MCF 10A (cell line): ENCODE results near the gene FURIN. TPM values are rescaled to one million over a fixed set of nuclear protein-coding genes. Genes with fewer than 3 reads are reported as not detected.

Experiments used
- BruUV-seq: library from RNA; stranded (reverse); fragments of 400-500 nt; replicated peaks from 2 replicates; lab custom pipeline; 2021; lab: Mats Ljungman, UMichigan
- CTCF ChIA-PET: fragments of 300-600 bp; sonication (Branson Sonifier 250); formaldehyde crosslinking; extraction: SDS; loops from one replicate; lab custom pipeline; 2021; ENCODE audit warnings: antibody characterized with exemption, inconsistent platforms; lab: Yijun Ruan, JAX
- POLR2A ChIA-PET: fragments of 300-600, 350-650 bp; sonication (Branson Sonifier 250); formaldehyde crosslinking; extraction: SDS; loops from one replicate; lab custom pipeline; 2020; ENCODE audit warnings: antibody characterized with exemption, inconsistent platforms; lab: Yijun Ruan, JAX
- DNase-seq: peaks from one replicate; pipeline ENCODE4 v3.0.0-alpha.2; 2018; ENCODE audit not compliant: unreplicated experiment
- H3K27ac Mint-ChIP-seq: one replicate; pipeline ENCODE4 v1.8.0; 2022; ENCODE audit warnings: mild to moderate bottlenecking, low read depth, mixed read lengths; ENCODE audit not compliant: unreplicated experiment
- H3K27me3 Mint-ChIP-seq: one replicate; pipeline ENCODE4 v1.8.0; 2022; ENCODE audit warnings: mixed read lengths; ENCODE audit not compliant: insufficient read depth, unreplicated experiment
- H3K36me3 Mint-ChIP-seq: one replicate; pipeline ENCODE4 v1.8.0; 2022; ENCODE audit warnings: mild to moderate bottlenecking, moderate library complexity, mixed read lengths; ENCODE audit not compliant: insufficient read depth, unreplicated experiment
- H3K4me1 Mint-ChIP-seq: one replicate; pipeline ENCODE4 v1.8.0; 2022; ENCODE audit warnings: mixed read lengths; ENCODE audit not compliant: insufficient read depth, unreplicated experiment
- H3K4me3 Mint-ChIP-seq: one replicate; pipeline ENCODE4 v1.8.0; 2022; ENCODE audit warnings: mild to moderate bottlenecking, moderate library complexity, mixed read lengths; ENCODE audit not compliant: unreplicated experiment
- H3K9me3 Mint-ChIP-seq: one replicate; pipeline ENCODE4 v1.8.0; 2022; ENCODE audit warnings: mixed read lengths; ENCODE audit not compliant: unreplicated experiment
- CTCF ChIP-seq: fragments of 200-600 bp; IDR thresholded peaks from one replicate; pipeline ENCODE4 v1.8.0; 2022; ENCODE audit warnings: antibody characterized with exemption, mild to moderate bottlenecking; ENCODE audit not compliant: unreplicated experiment
- intact Hi-C: fragments of 100-400 bp; cut with micrococcal nuclease; formaldehyde crosslinking; loops from 2 replicates; pipeline ENCODE4 v1.14.1; 2022
- total RNA-seq: library from RNA; stranded (reverse); gene quantifications from 2 replicates; pipeline ENCODE4 v1.2.3, GENCODE V29; 2022

FURIN gene
- total RNA-seq, 1 experiment from 2014 or later = 48.8 TPM

- CTCF ChIA-PET = interaction anchor here (0.6 to 11.3 kb wide), 5 partner anchors 7 to 1140 kb away, joined by 3 to 131 read pairs (median 49); partner anchors contain the start of gene MAN2A2
- Mint-ChIP-seq H3K27ac (peak overlapping the region; percentile 96), H3K36me3 (peaks cover 13% of the 10 kb centered on the region), H3K9me3 (no peaks in the 10 kb centered on the region), H3K4me1 (peaks cover 23% of the 10 kb centered on the region), H3K27me3 (no peaks in the 10 kb centered on the region), H3K4me3 (peak overlapping the region; percentile 95)
- intact Hi-C loops = loop anchor here (5.0 kb wide), 1 partner anchor 282 kb away; no protein-coding TSS in a partner anchor
- BruUV-seq = TSS peak; percentile 75
- POLR2A ChIA-PET = interaction anchor here (0.6 to 10.1 kb wide), 14 partner anchors 7 to 762 kb away, joined by 3 to 150 read pairs (median 4); partner anchors contain the start of gene MAN2A2
- no peak for TF ChIP-seq CTCF
- DNase-seq = no peak
Measured at GRCh38 chr15:90929246-90930019, 61.0 kb downstream of the FURIN start.

- peak; percentile 5 for DNase-seq
- no peaks in the 10 kb centered on the region for H3K9me3 Mint-ChIP-seq
- no peak for TF ChIP-seq CTCF
- BruUV-seq = TSS peak; percentile 19
- peak overlapping the region; percentile 96 for H3K27ac Mint-ChIP-seq
- ChIA-PET CTCF (interaction anchor here (0.6 to 11.6 kb wide), 24 partner anchors 9 to 991 kb away, joined by 3 to 131 read pairs (median 5); partner anchors contain the start of genes MAN2A2 and RCCD1), POLR2A (interaction anchor here (0.6 to 10.1 kb wide), 21 partner anchors 9 to 895 kb away, joined by 3 to 150 read pairs (median 5); partner anchors contain the start of genes BLM, MAN2A2, PRC1 and RCCD1)
- peak overlapping the region; percentile 95 for H3K4me3 Mint-ChIP-seq
- H3K36me3 Mint-ChIP-seq = peaks cover 14% of the 10 kb centered on the region
- intact Hi-C loops = loop anchor here (5.0 kb wide), 1 partner anchor 284 kb away; no protein-coding TSS in a partner anchor
- peaks cover 28% of the 10 kb centered on the region for H3K4me1 Mint-ChIP-seq
- H3K27me3 Mint-ChIP-seq = no peaks in the 10 kb centered on the region
Measured at GRCh38 chr15:90930861-90931574, 62.6 kb downstream of the FURIN start.

GRCh38 chr15:90931575-90931827, 63.1 kb downstream of the FURIN start:
- ChIA-PET POLR2A (interaction anchor here (0.6 to 10.1 kb wide), 24 partner anchors 9 to 895 kb away, joined by 3 to 150 read pairs (median 4); partner anchors contain the start of genes BLM, FURIN, MAN2A2 and PRC1), CTCF (interaction anchor here (0.6 to 11.6 kb wide), 23 partner anchors 9 to 991 kb away, joined by 3 to 131 read pairs (median 5); partner anchors contain the start of genes MAN2A2 and RCCD1)
- Mint-ChIP-seq H3K4me1 (peaks cover 33% of the 10 kb centered on the region), H3K9me3 (no peaks in the 10 kb centered on the region), H3K4me3 (peak overlapping the region; percentile 95), H3K36me3 (peaks cover 19% of the 10 kb centered on the region), H3K27ac (peak overlapping the region; percentile 96), H3K27me3 (no peaks in the 10 kb centered on the region)
- BruUV-seq = no TSS peak
- intact Hi-C loops = loop anchor here (5.0 kb wide), 1 partner anchor 284 kb away; no protein-coding TSS in a partner anchor
- no peak for TF ChIP-seq CTCF
- no peak for DNase-seq
